Tibial nerve (tissue), 4 donors: ENCODE results near the gene ZNF35. TPM values are rescaled to one million over a fixed set of nuclear protein-coding genes. Genes with fewer than 3 reads are reported as not detected.

Experiments
- DNase-seq, 2 donors: peaks; one replicate each; pipeline ENCODE4 v3.0.0-alpha.2; 2019; ENCODE audit warnings: low spot score in 2 of 2
- H3K27ac ChIP-seq, 4 donors: fragments of 200-600 bp; sonication (generic) in 3 of 4; one replicate each; pipeline ENCODE4 v1.5.1; 2017 to 2019; ENCODE audit warnings: mild to moderate bottlenecking in 1 of 4
- H3K27me3 ChIP-seq, 2 donors: fragments of 200-600 bp; sonication (generic) in 1 of 2; one replicate each; pipeline versions ENCODE4 v1.5.1 to v1.6.0; 2017 to 2019
- H3K36me3 ChIP-seq, 3 donors: fragments of 200-600 bp; sonication (generic); one replicate each; pipeline ENCODE4 v1.5.1; 2018 to 2019
- H3K4me1 ChIP-seq, 4 donors: fragments of 200-600 bp; sonication (generic) in 3 of 4; one replicate each; pipeline ENCODE4 v1.5.1; 2017 to 2019
- H3K4me3 ChIP-seq, 4 donors: fragments of 200-600 bp; sonication (generic) in 3 of 4; one replicate each; pipeline ENCODE4 v1.5.1; 2017 to 2019; ENCODE audit warnings: mild to moderate bottlenecking in 1 of 4, moderate library complexity in 1 of 4
- H3K9me3 ChIP-seq, 4 donors: fragments of 200-600 bp; sonication (generic) in 3 of 4; one replicate each; pipeline ENCODE4 v1.5.1; 2017 to 2019
- EP300 ChIP-seq, 2 donors: sonication (generic); formaldehyde crosslinking; IDR thresholded peaks; one replicate each; pipeline ENCODE4 v1.6.1; 2017; ENCODE audit warnings: antibody characterized with exemption in 2 of 2, mild to moderate bottlenecking in 1 of 2
- POLR2A ChIP-seq, 2 donors: fragments of 450-650 bp; IDR thresholded peaks; one replicate each; pipeline ENCODE4 v1.6.1; 2017; ENCODE audit warnings: antibody characterized with exemption in 2 of 2, mild to moderate bottlenecking in 2 of 2, moderate library complexity in 2 of 2
- WGBS, 2 donors: methylation state at CpG; one replicate each; pipeline ENCODE4 v1.1.5; 2018; 5-methylcytosine and 5-hydroxymethylcytosine counted together
- total RNA-seq, 4 donors: library from RNA; depleted of rRNA; stranded (reverse); fragments of >200 nt; gene quantifications; one replicate each; pipeline ENCODE4 v1.1.0, GENCODE V29; 2016
- TF ChIP-seq, protein P1 (sequence below), 5 experiments: fragments of 200-600 bp in 3 of 5; fragments of 450-650 bp in 2 of 5; sonication (generic) in 3 of 5; IDR thresholded peaks; one replicate each; pipeline ENCODE4 v1.5.1; 2016 to 2019; ENCODE audit warnings: antibody characterized with exemption in 5 of 5, mild to moderate bottlenecking in 3 of 5, moderate library complexity in 2 of 5

Gene ZNF35
- total RNA-seq, 4 donors from 2014 or later = 11.9 to 25.1 (median 16.5) TPM

GRCh38 chr3:44654039-44654438, 5.5 kb downstream of the ZNF35 start:
- Histone ChIP-seq H3K4me3 (no peak overlapping the region), H3K36me3 (peaks cover 3 to 87% (median 58%) of the 10 kb centered on the region in 3 donors), H3K27me3 (no peaks in the 10 kb centered on the region), H3K4me1 (peaks cover 0 to 12% (median 0%) of the 10 kb centered on the region in 4 donors), H3K9me3 (peaks cover 0 to 41% (median 6%) of the 10 kb centered on the region in 4 donors), H3K27ac (no peak overlapping the region)
- TF ChIP-seq, protein P1, sequence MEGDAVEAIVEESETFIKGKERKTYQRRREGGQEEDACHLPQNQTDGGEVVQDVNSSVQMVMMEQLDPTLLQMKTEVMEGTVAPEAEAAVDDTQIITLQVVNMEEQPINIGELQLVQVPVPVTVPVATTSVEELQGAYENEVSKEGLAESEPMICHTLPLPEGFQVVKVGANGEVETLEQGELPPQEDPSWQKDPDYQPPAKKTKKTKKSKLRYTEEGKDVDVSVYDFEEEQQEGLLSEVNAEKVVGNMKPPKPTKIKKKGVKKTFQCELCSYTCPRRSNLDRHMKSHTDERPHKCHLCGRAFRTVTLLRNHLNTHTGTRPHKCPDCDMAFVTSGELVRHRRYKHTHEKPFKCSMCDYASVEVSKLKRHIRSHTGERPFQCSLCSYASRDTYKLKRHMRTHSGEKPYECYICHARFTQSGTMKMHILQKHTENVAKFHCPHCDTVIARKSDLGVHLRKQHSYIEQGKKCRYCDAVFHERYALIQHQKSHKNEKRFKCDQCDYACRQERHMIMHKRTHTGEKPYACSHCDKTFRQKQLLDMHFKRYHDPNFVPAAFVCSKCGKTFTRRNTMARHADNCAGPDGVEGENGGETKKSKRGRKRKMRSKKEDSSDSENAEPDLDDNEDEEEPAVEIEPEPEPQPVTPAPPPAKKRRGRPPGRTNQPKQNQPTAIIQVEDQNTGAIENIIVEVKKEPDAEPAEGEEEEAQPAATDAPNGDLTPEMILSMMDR (IDR thresholded peaks at IDR 0.05) = no peak
- no peak for TF ChIP-seq EP300 (IDR thresholded peaks at IDR 0.05)
- no peak for TF ChIP-seq POLR2A (IDR thresholded peaks at IDR 0.05)
- 88 to 89% methylated on average over 5 of the region's 5 CpGs for WGBS, 2 donors
- no peak for DNase-seq

DNA sequence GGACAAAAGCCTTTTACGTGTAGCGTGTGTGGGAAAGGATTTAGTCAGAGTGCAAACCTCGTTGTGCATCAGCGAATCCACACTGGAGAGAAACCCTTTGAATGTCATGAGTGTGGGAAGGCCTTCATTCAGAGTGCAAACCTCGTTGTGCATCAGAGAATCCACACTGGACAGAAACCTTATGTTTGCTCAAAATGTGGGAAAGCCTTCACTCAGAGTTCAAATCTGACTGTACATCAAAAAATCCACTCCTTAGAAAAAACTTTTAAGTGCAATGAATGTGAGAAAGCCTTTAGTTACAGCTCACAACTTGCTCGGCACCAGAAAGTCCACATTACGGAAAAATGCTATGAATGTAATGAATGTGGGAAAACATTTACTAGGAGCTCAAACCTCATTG, 10.5 kb downstream of the ZNF35 start:
- Histone ChIP-seq H3K27ac (no peak overlapping the region), H3K9me3 (peaks cover 0 to 76% (median 11%) of the 10 kb centered on the region in 4 donors), H3K36me3 (peaks cover 3 to 100% (median 42%) of the 10 kb centered on the region in 3 donors), H3K4me3 (no peak overlapping the region), H3K4me1 (no peaks in the 10 kb centered on the region), H3K27me3 (no peaks in the 10 kb centered on the region)
- TF ChIP-seq POLR2A (IDR thresholded peaks at IDR 0.05) = no peak
- TF ChIP-seq, protein P1 (IDR thresholded peaks at IDR 0.05) = no peak
- TF ChIP-seq EP300 (IDR thresholded peaks at IDR 0.05) = no peak
- 91 to 95% methylated on average over 7 of the region's 7 CpGs for WGBS, 2 donors
- no peak for DNase-seq

GRCh38 chr3:44659434-44659833, 10.9 kb downstream of the ZNF35 start:
- no peak overlapping the region for H3K27ac ChIP-seq
- WGBS, 2 donors = 92% methylated on average over 6 of the region's 6 CpGs
- H3K4me3 ChIP-seq = no peak overlapping the region
- H3K4me1 ChIP-seq = no peaks in the 10 kb centered on the region
- TF ChIP-seq, protein P1 (IDR thresholded peaks at IDR 0.05) = no peak
- TF ChIP-seq EP300 (IDR thresholded peaks at IDR 0.05) (no peak), POLR2A (IDR thresholded peaks at IDR 0.05) (no peak)
- no peak for DNase-seq
- peaks cover 0 to 75% (median 11%) of the 10 kb centered on the region in 4 donors for H3K9me3 ChIP-seq
- H3K36me3 ChIP-seq = peaks cover 2 to 96% (median 37%) of the 10 kb centered on the region in 3 donors
- H3K27me3 ChIP-seq = no peaks in the 10 kb centered on the region

DNA sequence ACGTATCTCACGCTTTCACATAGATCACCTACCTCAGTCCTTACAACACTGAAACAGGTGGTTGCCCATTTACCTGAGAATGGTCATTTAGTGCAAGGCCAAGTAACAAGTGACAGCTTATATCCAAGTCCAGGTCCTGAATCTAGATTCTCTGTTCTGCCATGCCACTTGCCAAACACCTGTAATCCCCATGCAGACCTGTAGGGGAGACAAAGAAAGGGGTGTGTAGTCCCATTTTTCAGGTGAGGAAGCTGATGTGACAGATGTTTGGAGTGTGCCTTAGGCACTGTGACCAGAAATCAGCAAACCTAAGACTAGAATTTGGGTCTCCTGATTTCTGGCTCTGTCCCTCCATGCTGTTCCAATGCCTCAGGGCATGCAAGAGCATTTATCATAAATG, 12.7 kb downstream of the ZNF35 start:
- Histone ChIP-seq H3K9me3 (peaks cover 0 to 88% (median 11%) of the 10 kb centered on the region in 4 donors), H3K27ac (no peak overlapping the region), H3K4me1 (no peaks in the 10 kb centered on the region), H3K36me3 (peaks cover 0 to 78% (median 31%) of the 10 kb centered on the region in 3 donors), H3K27me3 (no peaks in the 10 kb centered on the region), H3K4me3 (no peak overlapping the region)
- DNase-seq = no peak
- TF ChIP-seq EP300 (IDR thresholded peaks at IDR 0.05) = no peak
- TF ChIP-seq, protein P1 (IDR thresholded peaks at IDR 0.05) = no peak
- no peak for TF ChIP-seq POLR2A (IDR thresholded peaks at IDR 0.05)
- 96 to 98% methylated on average over 2 of the region's 2 CpGs for WGBS, 2 donors

GRCh38 chr3:44665173-44665572, 16.6 kb downstream of the ZNF35 start:
- DNase-seq = no peak
- TF ChIP-seq, protein P1 (IDR thresholded peaks at IDR 0.05) = no peak
- TF ChIP-seq EP300 (IDR thresholded peaks at IDR 0.05) = no peak
- no peak for TF ChIP-seq POLR2A (IDR thresholded peaks at IDR 0.05)
- Histone ChIP-seq H3K4me3 (no peak overlapping the region), H3K4me1 (no peaks in the 10 kb centered on the region), H3K27ac (no peak overlapping the region), H3K27me3 (no peaks in the 10 kb centered on the region), H3K9me3 (peaks cover 0 to 69% (median 0%) of the 10 kb centered on the region in 4 donors), H3K36me3 (peaks cover 0 to 38% (median 0%) of the 10 kb centered on the region in 3 donors)
- 96 to 97% methylated on average over 3 of the region's 3 CpGs for WGBS, 2 donors
